GM12872 (cell line): ENCODE results near the gene RRAD.

Experiments used
- CTCF ChIP-seq: IDR thresholded peaks from 3 replicates; pipeline ENCODE4 v1.5.1; 2011; ENCODE audit warnings: low read depth, mild to moderate bottlenecking, low read length, moderate library complexity; ENCODE audit not compliant: insufficient read depth

RRAD gene

GRCh38 chr16:66925322-66925840, at the start of gene RRAD:
TSS of gene RRAD (minus strand) at chr16:66925535. CDS start at chr16:66925179, 356 bp downstream.
- TF ChIP-seq CTCF, result no peak

- no peak for TF ChIP-seq CTCF
Measured at GRCh38 chr16:66973716-66974115, 48.4 kb upstream of the RRAD start.

DNA sequence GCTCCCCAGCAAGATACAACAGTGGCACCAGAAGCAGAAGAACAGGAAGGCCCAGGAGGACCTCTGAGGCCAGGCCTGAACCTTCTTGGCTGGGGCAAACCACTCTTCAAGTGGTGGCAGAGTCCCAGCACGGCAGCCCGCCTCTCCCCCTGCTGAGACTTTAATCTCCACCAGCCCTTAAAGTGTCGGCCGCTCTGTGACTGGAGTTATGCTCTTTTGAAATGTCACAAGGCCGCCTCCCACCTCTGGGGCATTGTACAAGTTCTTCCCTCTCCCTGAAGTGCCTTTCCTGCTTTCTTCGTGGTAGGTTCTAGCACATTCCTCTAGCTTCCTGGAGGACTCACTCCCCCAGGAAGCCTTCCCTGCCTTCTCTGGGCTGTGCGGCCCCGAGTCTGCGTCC, 47.6 kb upstream of the RRAD start:
- no peak for TF ChIP-seq CTCF

DNA sequence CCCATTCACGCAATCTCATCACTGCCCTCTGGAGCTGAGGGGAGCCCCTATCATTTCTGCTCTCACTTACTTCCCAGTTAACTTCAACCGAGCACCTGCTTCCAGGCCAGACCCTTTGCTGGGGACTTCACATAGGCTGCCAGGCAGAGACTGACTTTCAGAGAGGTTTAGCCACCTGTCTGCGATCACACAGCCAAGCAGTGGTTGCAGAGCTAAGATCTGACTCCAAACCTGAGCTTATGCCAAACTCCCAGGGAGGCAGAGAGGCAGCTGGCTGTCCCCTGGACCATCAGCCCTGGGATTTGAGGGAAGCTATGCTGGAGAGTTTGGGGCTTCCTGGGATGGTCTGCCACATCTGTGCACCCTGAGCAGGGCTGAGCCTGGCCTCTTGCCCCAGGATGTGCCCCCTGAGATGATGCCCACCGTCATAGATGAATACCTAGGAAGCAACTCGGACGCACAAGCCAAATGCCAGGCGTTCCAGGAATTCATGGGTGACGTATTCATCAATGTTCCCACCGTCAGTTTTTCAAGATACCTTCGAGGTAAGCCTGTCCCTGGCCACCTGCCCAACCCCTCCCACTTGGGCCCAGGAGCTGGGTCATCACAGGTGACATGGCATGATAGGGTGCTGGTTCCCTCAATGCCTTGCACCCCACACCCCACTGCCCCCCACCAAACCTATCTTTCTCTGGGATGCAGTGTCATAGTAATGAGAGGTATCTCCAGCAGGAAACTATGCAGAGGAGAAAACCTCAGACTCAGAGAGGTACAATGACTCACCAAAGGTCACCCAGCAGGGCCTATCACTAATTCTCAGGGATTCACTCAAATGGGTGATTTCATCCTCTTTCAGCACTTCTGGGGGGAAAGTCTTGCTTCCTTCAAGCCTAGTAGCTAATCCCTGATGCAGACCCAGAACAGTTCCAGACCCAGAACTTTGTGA, 45.7 kb upstream of the RRAD start:
- TF ChIP-seq CTCF, result no peak

DNA sequence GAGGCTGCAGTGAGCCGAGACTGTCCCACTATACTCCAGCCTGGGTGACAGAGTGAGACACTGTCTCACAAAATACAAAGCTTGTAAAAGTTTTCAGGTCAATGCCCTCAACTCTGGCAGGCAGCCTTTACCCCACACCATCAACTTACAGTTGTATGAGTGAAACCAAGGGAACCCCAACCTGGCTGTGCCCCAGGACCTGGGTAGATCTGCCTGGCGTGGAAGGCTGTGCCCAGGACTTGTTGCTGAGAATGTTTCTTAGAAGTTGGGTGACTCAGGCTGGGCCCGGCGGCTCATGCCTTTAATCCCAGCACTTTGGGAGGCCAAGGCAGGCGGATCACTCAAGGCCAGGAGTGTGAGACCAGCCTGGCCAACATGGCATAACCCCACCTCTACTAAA, 43.5 kb upstream of the RRAD start:
- no peak for TF ChIP-seq CTCF

- no peak for TF ChIP-seq CTCF
Measured at GRCh38 chr16:66964049-66964448, 38.7 kb upstream of the RRAD start.

GRCh38 chr16:66961914-66962313, 36.6 kb upstream of the RRAD start:
- no peak for TF ChIP-seq CTCF
